Measurements from ENCODE around the gene SENP1. TPM values are rescaled to one million over a fixed set of nuclear protein-coding genes. Genes with fewer than 3 reads are reported as not detected.
"Not testable (repeated sequence)": the region's sequence is repeated elsewhere in the genome, so short reads cannot be mapped to it uniquely, and the experiment has no call there.

The SENP1 gene
- total and polyA plus RNA-seq, 4 experiments from 2014 or later, result 6.1 to 35.1 (median 19.3) TPM

DNA sequence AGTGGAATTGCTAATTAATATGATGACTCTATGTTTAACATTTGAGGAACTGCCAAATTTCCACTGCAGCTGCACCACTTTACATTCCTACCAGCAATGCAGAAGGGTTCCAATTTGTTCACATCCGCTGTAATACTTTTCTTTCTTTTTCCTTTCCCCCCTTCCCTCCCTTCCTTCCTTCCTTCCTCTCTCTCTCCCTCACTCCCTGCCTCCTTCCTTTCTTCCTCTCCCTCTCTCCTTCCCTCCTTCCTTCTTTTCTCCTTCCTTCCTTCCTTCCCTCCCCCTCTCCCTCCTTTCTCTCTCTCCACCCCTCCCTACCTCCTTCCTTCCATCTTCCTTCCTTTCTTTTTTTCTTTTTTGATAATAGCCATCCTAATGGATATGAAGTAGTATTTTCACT, 10.1 kb upstream of the SENP1 start:
- no peak for DNase-seq
- CTCF ChIA-PET (ENCODE audit: partially characterized antibody), result no interaction called here
- no peak overlapping the region for H3K27ac ChIP-seq (ENCODE audit: low read depth, low read length)
- peaks cover 15% of the 10 kb centered on the region for H3K4me1 ChIP-seq (ENCODE audit: insufficient read depth, low read length)
- POLR2A ChIA-PET (ENCODE audit: partially characterized antibody), result no interaction called here
- H3K27me3 ChIP-seq (ENCODE audit: insufficient read depth, low read length), result no peaks in the 10 kb centered on the region
- no peaks in the 10 kb centered on the region for H3K9me3 Mint-ChIP-seq
- H3K4me3 ChIP-seq (ENCODE audit: low read length in 2 of 2), result no peak overlapping the region
- no peaks in the 10 kb centered on the region for H3K9me3 ChIP-seq (ENCODE audit: control insufficient read depth in 1 of 2, low read length in 2 of 2)
- intact Hi-C loops (cut with micrococcal nuclease), result no loop called here
- no peaks in the 10 kb centered on the region for H3K36me3 Mint-ChIP-seq
- peaks cover 16 to 21% (median 18%) of the 10 kb centered on the region in 4 donors for H3K4me1 Mint-ChIP-seq
- H3K27me3 Mint-ChIP-seq, result peaks cover 6% of the 10 kb centered on the region in 2 donors
- no peak overlapping the region for H3K4me3 Mint-ChIP-seq
- H3K27ac Mint-ChIP-seq, result no peak overlapping the region
- no peaks in the 10 kb centered on the region for H3K36me3 ChIP-seq (ENCODE audit: insufficient read depth, low read length)

DNA sequence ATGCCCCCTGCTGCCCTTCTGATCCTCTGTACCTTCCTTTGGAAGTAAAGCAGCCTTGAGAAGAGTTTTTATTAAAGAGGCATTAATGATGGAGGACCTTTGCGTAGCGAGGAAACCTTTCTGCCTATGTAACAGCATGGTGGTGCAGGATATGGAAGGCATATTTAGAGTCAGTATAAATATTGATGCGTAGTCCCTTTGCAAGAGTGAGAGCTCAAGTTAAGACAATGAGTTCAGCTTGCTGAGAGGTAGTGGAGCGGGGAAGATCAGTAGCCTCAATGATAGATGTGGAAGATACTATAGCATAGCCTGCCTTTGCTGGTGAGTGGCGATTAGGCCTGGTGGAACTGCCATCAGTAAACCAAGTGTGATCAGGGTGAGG, 5.4 kb upstream of the SENP1 start:
- H3K27me3 Mint-ChIP-seq; H3K36me3 Mint-ChIP-seq; CTCF ChIA-PET (ENCODE audit: partially characterized antibody); H3K27ac ChIP-seq (ENCODE audit: low read depth, low read length); H3K9me3 Mint-ChIP-seq; DNase-seq; H3K27ac Mint-ChIP-seq; H3K27me3 ChIP-seq (ENCODE audit: insufficient read depth, low read length); H3K36me3 ChIP-seq (ENCODE audit: insufficient read depth, low read length); H3K4me3 Mint-ChIP-seq; H3K9me3 ChIP-seq (ENCODE audit: control insufficient read depth in 1 of 2, low read length in 2 of 2); intact Hi-C loops (cut with micrococcal nuclease); H3K4me3 ChIP-seq (ENCODE audit: low read length in 2 of 2): not testable (repeated sequence)
- POLR2A ChIA-PET (ENCODE audit: partially characterized antibody), result interaction anchor here (1.1 kb wide), 1 partner anchor 41 kb away, joined by 3 read pairs; no protein-coding TSS in a partner anchor
- peaks cover 22 to 27% (median 24%) of the 10 kb centered on the region in 4 donors for H3K4me1 Mint-ChIP-seq
- H3K4me1 ChIP-seq (ENCODE audit: insufficient read depth, low read length), result peaks cover 19% of the 10 kb centered on the region

- H3K27me3 Mint-ChIP-seq, result peaks cover 4% of the 10 kb centered on the region in 2 donors
- no peak overlapping the region for H3K27ac ChIP-seq (ENCODE audit: low read depth, low read length)
- H3K27ac Mint-ChIP-seq, result no peak overlapping the region
- peaks cover 24 to 30% (median 26%) of the 10 kb centered on the region in 4 donors for H3K4me1 Mint-ChIP-seq
- intact Hi-C loops (cut with micrococcal nuclease), result no loop called here
- POLR2A ChIA-PET (ENCODE audit: partially characterized antibody), result interaction anchor here (1.1 kb wide), 1 partner anchor 42 kb away, joined by 3 read pairs; no protein-coding TSS in a partner anchor
- H3K4me3 ChIP-seq (ENCODE audit: low read length in 2 of 2), result no peak overlapping the region
- H3K27me3 ChIP-seq (ENCODE audit: insufficient read depth, low read length), result no peaks in the 10 kb centered on the region
- no peaks in the 10 kb centered on the region for H3K9me3 Mint-ChIP-seq
- H3K36me3 ChIP-seq (ENCODE audit: insufficient read depth, low read length), result no peaks in the 10 kb centered on the region
- no peaks in the 10 kb centered on the region for H3K9me3 ChIP-seq (ENCODE audit: control insufficient read depth in 1 of 2, low read length in 2 of 2)
- H3K4me3 Mint-ChIP-seq, result no peak overlapping the region
- peaks cover 0 to 6% of the 10 kb centered on the region in 2 donors for H3K36me3 Mint-ChIP-seq
- peaks cover 19% of the 10 kb centered on the region for H3K4me1 ChIP-seq (ENCODE audit: insufficient read depth, low read length)
- CTCF ChIA-PET (ENCODE audit: partially characterized antibody), result interaction anchor here (0.9 to 1.2 kb wide), 2 partner anchors 28 to 87 kb away, joined by 3 to 5 read pairs; no protein-coding TSS in a partner anchor
- DNase-seq, result no peak
These were observed 4.9 kb upstream of the SENP1 start for GRCh38 chr12:48110691-48111311.

DNA sequence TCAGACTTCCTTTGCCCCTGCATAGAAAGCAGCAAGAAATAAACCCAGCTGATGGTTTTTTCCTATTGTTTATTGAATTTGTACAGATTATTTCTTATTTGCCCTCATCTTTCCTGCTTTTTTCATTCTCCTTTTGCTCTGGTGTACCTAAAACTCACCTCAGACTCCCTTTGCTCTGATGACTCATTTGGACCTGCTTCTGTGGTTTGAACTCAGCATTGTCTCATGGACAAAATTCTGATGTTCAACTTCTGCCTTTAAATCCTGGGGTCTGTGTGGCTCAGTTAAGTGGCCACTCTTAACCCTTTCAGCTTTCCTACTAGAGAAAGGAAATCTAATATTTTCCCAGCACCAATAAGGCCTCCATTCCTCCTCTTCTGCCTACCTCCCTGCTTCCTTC, 3.5 kb upstream of the SENP1 start:
- Mint-ChIP-seq H3K9me3 (no peaks in the 10 kb centered on the region), H3K27me3 (peaks cover under 1 to 2% of the 10 kb centered on the region in 2 donors), H3K27ac (peak overlapping the region in 5 of 7 donors; percentile 8 to 82 (median 71)), H3K36me3 (peaks cover 0 to 10% of the 10 kb centered on the region in 2 donors), H3K4me3 (peak overlapping the region in 1 of 8 donors; percentile 23), H3K4me1 (peaks cover 31 to 42% (median 33%) of the 10 kb centered on the region in 4 donors)
- no peaks in the 10 kb centered on the region for H3K36me3 ChIP-seq (ENCODE audit: insufficient read depth, low read length)
- H3K27me3 ChIP-seq (ENCODE audit: insufficient read depth, low read length), result no peaks in the 10 kb centered on the region
- intact Hi-C loops (cut with micrococcal nuclease), result loop anchor here (5.0 kb wide), 1 partner anchor 147 kb away; the partner anchor contains the start of gene TMEM106C
- peaks cover 29% of the 10 kb centered on the region for H3K4me1 ChIP-seq (ENCODE audit: insufficient read depth, low read length)
- no peaks in the 10 kb centered on the region for H3K9me3 ChIP-seq (ENCODE audit: control insufficient read depth in 1 of 2, low read length in 2 of 2)
- ChIA-PET CTCF (ENCODE audit: partially characterized antibody) (no interaction called here), POLR2A (ENCODE audit: partially characterized antibody) (interaction anchor here (0.8 to 2.2 kb wide), 2 partner anchors 41 to 48 kb away, joined by 3 to 10 read pairs; partner anchors contain the start of gene ASB8)
- H3K27ac ChIP-seq (ENCODE audit: low read depth, low read length), result no peak overlapping the region
- H3K4me3 ChIP-seq (ENCODE audit: low read length in 2 of 2), result no peak overlapping the region
- no peak for DNase-seq

- Mint-ChIP-seq H3K4me3 (peak overlapping the region; percentile 89 to 97 (median 92)), H3K9me3 (no peaks in the 10 kb centered on the region), H3K27ac (peak overlapping the region; percentile 93 to 100 (median 99)), H3K27me3 (no peaks in the 10 kb centered on the region), H3K4me1 (peaks cover 39 to 57% (median 45%) of the 10 kb centered on the region in 4 donors), H3K36me3 (peaks cover 0 to 10% of the 10 kb centered on the region in 2 donors)
- ChIA-PET CTCF (ENCODE audit: partially characterized antibody) (interaction anchor here (1.1 to 4.6 kb wide), 5 partner anchors 10 to 609 kb away, joined by 3 to 42 read pairs (median 3); partner anchors contain the start of genes ASB8, CCDC184, CCNT1 and TMEM106C), POLR2A (ENCODE audit: partially characterized antibody) (interaction anchor here (1.0 to 4.9 kb wide), 10 partner anchors 10 to 1838 kb away, joined by 3 to 90 read pairs (median 4); partner anchors contain the start of genes ASB8, CCDC184, PFKM and RPAP3)
- Histone ChIP-seq H3K27me3 (ENCODE audit: insufficient read depth, low read length) (no peaks in the 10 kb centered on the region), H3K27ac (ENCODE audit: low read depth, low read length) (peak overlapping the region; percentile 96), H3K4me3 (ENCODE audit: low read length in 2 of 2) (peak overlapping the region; percentile 84 to 93), H3K9me3 (ENCODE audit: control insufficient read depth in 1 of 2, low read length in 2 of 2) (no peaks in the 10 kb centered on the region), H3K4me1 (ENCODE audit: insufficient read depth, low read length) (peaks cover 36% of the 10 kb centered on the region), H3K36me3 (ENCODE audit: insufficient read depth, low read length) (no peaks in the 10 kb centered on the region)
- no peak for DNase-seq
- intact Hi-C loops (cut with micrococcal nuclease), result loop anchor here (1.0 to 5.0 kb wide), 4 partner anchors 12 to 145 kb away; partner anchors contain the start of genes ASB8, PFKM and TMEM106C
These were observed 1.1 kb upstream of the SENP1 start for GRCh38 chr12:48106681-48107613.

DNA sequence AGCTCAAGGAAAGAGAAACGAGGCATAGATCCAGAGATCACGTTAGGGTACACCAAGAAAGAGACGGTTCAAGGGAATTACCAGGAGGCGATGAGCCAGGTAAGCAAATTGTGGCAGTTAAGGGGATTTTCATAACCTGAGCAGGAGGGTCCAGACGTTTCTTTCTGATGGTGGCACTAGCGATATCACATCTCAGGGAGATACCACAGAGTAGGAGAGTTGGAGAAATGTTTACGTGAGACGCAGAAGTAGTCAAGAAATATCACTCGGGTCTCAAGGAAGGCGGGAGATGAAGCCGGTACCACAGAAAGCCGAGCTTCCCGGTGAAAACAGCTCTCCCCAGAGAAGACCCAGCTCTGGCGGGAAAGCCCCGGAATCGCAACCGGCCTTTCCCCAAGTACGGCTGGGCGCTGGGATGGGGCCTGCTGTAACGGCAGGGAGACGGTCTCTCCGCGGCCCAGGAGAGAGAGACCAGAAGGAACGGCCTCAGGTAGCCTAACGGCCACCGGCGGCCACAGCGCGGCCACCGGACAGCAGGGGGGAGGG, 485 bp downstream of the SENP1 start:
- H3K9me3 ChIP-seq (ENCODE audit: control insufficient read depth in 1 of 2, low read length in 2 of 2), result no peaks in the 10 kb centered on the region
- H3K27ac ChIP-seq (ENCODE audit: low read depth, low read length), result peak overlapping the region; percentile 96
- H3K4me1 ChIP-seq (ENCODE audit: insufficient read depth, low read length), result peaks cover 42% of the 10 kb centered on the region
- no peaks in the 10 kb centered on the region for H3K27me3 ChIP-seq (ENCODE audit: insufficient read depth, low read length)
- CTCF ChIA-PET (ENCODE audit: partially characterized antibody), result interaction anchor here (0.6 to 4.6 kb wide), 4 partner anchors 10 to 59 kb away, joined by 3 to 42 read pairs (median 4); partner anchors contain the start of gene ASB8
- Mint-ChIP-seq H3K27ac (peak overlapping the region; percentile 93 to 100 (median 96)), H3K36me3 (peaks cover 0 to 11% of the 10 kb centered on the region in 2 donors), H3K4me3 (peak overlapping the region; percentile 89 to 97 (median 92)), H3K4me1 (peaks cover 42 to 65% (median 52%) of the 10 kb centered on the region in 4 donors), H3K27me3 (no peaks in the 10 kb centered on the region), H3K9me3 (no peaks in the 10 kb centered on the region)
- H3K4me3 ChIP-seq (ENCODE audit: low read length in 2 of 2), result peak overlapping the region; percentile 84 to 93
- DNase-seq, result peak; percentile 48 to 78 (median 53)
- POLR2A ChIA-PET (ENCODE audit: partially characterized antibody), result interaction anchor here (0.5 to 4.9 kb wide), 15 partner anchors 8 to 1837 kb away, joined by 3 to 90 read pairs (median 5); partner anchors contain the start of genes ASB8, CCDC184, PFKM and RPAP3
- no peaks in the 10 kb centered on the region for H3K36me3 ChIP-seq (ENCODE audit: insufficient read depth, low read length)
- intact Hi-C loops (cut with micrococcal nuclease), result loop anchor here (2.0 to 5.0 kb wide), 2 partner anchors 91 to 143 kb away; partner anchors contain the start of gene TMEM106C
